Right renal cortex interstitium (tissue), 3 donors: ENCODE results near the gene CEND1. TPM values are rescaled to one million over a fixed set of nuclear protein-coding genes. Genes with fewer than 3 reads are reported as not detected.

Experiments
- polyA plus RNA-seq, 3 donors: library from polyadenylated mRNA; unstranded; fragments of 120-200 nt; gene quantifications; one replicate each; pipeline ENCODE4 v1.2.1, GENCODE V29; 2013; ENCODE audit not compliant: insufficient read length in 3 of 3

CEND1 gene
- polyA plus RNA-seq, 3 donors = 0.24 to 0.29 (median 0.27) TPM

Other genes with a start within 250 kb of the CEND1 start
- gene LMNTD2, start 229.4 kb downstream of the CEND1 start, polyA plus RNA-seq = 1 to 10 TPM; 2.6 to 2.7 (median 2.6) TPM
- gene RASSF7, start 229.1 kb downstream of the CEND1 start, polyA plus RNA-seq = 10 to 100 TPM; 33.3 to 42.0 (median 37.5) TPM
- gene PHRF1, start 213.6 kb downstream of the CEND1 start, polyA plus RNA-seq = 10 to 100 TPM; 17.9 to 20.7 (median 18.4) TPM
- 1 to 10 TPM; 5.9 to 8.0 (median 7.3) TPM for gene IRF7, start 174.1 kb downstream of the CEND1 start, polyA plus RNA-seq
- gene CDHR5, start 165.1 kb downstream of the CEND1 start, polyA plus RNA-seq = 10 to 100 TPM; 31.0 to 42.2 (median 41.3) TPM
- 1 to 10 TPM in 2 of 3 donors, under 1 TPM in 1; 0.76 to 1.6 (median 1.5) TPM for gene SCT, start 162.9 kb downstream of the CEND1 start, polyA plus RNA-seq
- gene DRD4, start 152.8 kb downstream of the CEND1 start, polyA plus RNA-seq = 1 to 10 TPM; 1.4 to 2.4 (median 1.6) TPM
- 10 to 100 TPM; 30.6 to 52.9 (median 43.5) TPM for gene DEAF1, start 94.9 kb downstream of the CEND1 start, polyA plus RNA-seq
- gene TMEM80, start 94.3 kb downstream of the CEND1 start, polyA plus RNA-seq = 10 to 100 TPM; 31.0 to 38.4 (median 33.2) TPM
- 100 to 1,000 TPM in 1 of 3 donors, 10 to 100 TPM in 2; 89.8 to 112 (median 91.2) TPM for gene EPS8L2, start 83.9 kb downstream of the CEND1 start, polyA plus RNA-seq
- 100 to 1,000 TPM; 109 to 129 (median 120) TPM for gene TALDO1, start 42.6 kb downstream of the CEND1 start, polyA plus RNA-seq
- gene GATD1, start 12.6 kb downstream of the CEND1 start, polyA plus RNA-seq = 10 to 100 TPM; 47.3 to 62.5 (median 53.8) TPM
- 10 to 100 TPM; 10.8 to 11.5 (median 10.9) TPM for gene SLC25A22, start 8.2 kb upstream of the CEND1 start, polyA plus RNA-seq
- gene PIDD1, start 15.1 kb upstream of the CEND1 start, polyA plus RNA-seq = 1 to 10 TPM; 5.4 to 6.9 (median 5.6) TPM
- gene RPLP2, start 19.9 kb upstream of the CEND1 start, polyA plus RNA-seq = 100 to 1,000 TPM; 827 to 976 (median 885) TPM
- gene PNPLA2, start 28.8 kb upstream of the CEND1 start, polyA plus RNA-seq = 10 to 100 TPM; 32.7 to 45.4 (median 38.1) TPM
- 10 to 100 TPM in 1 of 3 donors, 1 to 10 TPM in 2; 9.1 to 12.0 (median 9.7) TPM for gene CRACR2B, start 37.8 kb upstream of the CEND1 start, polyA plus RNA-seq
- 100 to 1,000 TPM; 184 to 238 (median 188) TPM for gene CD151, start 42.9 kb upstream of the CEND1 start, polyA plus RNA-seq
- gene POLR2L, start 52.4 kb upstream of the CEND1 start, polyA plus RNA-seq = 100 to 1,000 TPM in 1 of 3 donors, 10 to 100 TPM in 2; 76.3 to 103 (median 86.9) TPM
- gene TSPAN4, start 52.8 kb upstream of the CEND1 start, polyA plus RNA-seq = 10 to 100 TPM; 55.0 to 71.2 (median 64.1) TPM
- gene CHID1, start 120.7 kb upstream of the CEND1 start, polyA plus RNA-seq = 100 to 1,000 TPM; 103 to 117 (median 110) TPM
- 10 to 100 TPM; 96.8 to 99.9 (median 98.5) TPM for gene AP2A2, start 135.8 kb upstream of the CEND1 start, polyA plus RNA-seq
- gene MUC6, start 246.6 kb upstream of the CEND1 start, polyA plus RNA-seq = 10 to 100 TPM; 10.6 to 17.8 (median 14.3) TPM